Fibroblast of skin of right quadriceps (primary cell): ENCODE results near the gene SLAMF8.

Experiments used
- DNase-seq: peaks from one replicate; pipeline ENCODE4 v3.0.0-alpha.2; 2013

The SLAMF8 gene

DNA sequence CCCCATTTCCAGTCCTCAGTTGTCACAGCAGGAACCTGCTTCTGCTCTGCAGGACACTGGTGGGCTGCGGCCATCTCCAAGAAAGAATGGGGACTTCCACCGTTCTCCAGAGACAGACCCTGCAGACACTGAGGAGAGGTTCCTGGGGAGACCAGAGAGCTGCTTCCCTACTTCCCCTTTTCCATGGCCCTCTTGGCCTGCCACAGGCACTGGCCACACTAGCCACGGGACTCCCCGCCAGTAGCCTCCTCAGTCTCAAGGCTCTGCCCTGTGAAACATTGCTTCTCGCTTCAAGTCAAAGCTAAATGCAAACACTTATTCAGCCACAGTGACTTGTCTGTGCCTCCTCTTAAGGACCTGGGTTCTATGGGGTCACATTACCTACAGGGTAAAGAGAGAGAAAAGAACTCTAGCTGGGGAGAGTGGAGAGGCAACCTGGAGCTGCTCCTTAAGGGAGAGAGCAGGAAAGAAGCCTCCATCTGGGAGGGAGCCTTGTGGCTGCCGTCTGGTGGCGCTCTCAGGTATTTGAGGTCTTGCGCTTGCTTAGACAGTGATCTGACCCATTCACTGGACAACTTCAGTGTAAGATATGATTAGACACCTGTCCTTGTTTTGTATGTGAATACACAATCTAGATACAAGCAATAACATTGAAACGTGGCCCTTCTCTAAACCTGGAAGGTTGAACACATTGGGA lies 5.4 kb upstream of the SLAMF8 start:
- no peak for DNase-seq

DNA sequence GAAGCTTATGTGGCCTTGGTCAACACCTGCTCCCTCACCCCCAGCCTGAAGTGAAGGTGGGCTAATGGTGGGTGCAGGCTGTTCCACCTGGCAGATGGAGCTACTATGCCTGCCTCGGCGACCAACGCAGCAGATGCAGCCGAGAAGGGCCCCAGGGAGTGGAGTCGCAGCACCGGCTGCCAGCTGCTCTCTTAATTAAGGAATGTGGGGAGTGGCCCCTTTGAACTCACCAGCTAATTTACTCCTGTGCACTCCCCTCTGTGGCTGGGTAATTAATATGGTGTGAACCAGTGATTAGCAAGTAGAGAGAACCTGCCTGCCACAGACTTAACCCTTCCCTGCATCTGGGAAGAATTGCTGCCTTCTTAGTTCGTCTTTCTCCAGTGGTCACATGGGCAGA lies 3.3 kb upstream of the SLAMF8 start:
- no peak for DNase-seq

DNA sequence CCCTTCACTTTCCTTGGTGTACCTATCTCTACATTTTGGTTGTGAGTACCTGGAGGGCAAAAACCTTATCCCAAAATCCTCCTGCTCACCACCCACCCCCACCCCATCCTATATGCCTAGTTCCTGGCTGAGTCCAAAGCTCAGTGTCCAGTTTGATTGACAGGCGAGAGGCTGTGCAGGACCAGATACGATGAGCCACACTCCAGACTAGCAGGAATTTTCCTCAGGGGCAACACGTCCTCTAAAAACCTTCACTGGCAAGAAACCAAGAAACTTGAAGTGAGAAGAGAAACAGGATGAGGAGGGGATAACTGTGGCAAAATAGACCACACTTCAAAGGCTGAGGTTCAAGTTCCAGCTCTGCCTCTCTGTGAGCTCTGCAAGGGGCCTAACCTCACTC lies 1.1 kb upstream of the SLAMF8 start:
- no peak for DNase-seq

DNA sequence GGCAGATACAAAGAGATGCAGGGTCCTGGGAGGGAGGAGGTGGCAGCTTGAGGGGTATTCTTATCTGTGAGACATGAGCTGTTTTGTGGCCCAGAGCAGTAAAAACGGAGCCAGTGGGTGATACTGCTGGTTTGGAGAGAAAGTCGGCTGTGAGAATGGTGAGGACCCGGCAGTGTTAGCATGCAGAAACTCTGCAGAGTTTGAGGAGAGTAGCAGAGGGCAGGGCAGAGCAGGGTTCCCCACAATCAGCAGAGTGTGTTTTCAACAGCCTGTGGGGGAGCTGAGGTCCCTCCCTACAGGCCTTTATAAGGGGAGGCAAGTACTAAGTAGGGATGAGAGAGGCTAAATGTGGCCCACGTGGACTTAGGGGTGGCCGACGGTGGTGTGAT lies 423 bp downstream of the SLAMF8 start:
- no peak for DNase-seq

DNA sequence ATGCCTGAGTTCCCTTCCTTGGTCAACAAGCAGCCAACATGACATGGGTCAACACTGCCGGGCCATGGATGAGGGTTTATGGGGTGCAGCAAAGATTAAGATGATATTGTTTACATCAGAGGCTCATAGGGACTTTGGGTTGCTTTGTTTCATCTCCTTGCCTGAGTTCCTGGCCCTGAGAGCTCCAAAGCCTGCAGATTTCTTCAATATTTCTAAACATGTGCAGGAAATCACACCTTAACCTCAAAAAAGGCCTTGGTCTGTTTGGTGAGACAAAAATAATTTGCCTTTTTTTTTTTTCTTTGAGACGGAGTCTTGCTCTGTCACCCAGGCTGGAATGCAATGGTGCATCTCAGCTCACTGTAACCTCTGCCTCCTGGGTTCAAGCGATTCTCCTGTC lies 876 bp downstream of the SLAMF8 start:
- DNase-seq: no peak

DNA sequence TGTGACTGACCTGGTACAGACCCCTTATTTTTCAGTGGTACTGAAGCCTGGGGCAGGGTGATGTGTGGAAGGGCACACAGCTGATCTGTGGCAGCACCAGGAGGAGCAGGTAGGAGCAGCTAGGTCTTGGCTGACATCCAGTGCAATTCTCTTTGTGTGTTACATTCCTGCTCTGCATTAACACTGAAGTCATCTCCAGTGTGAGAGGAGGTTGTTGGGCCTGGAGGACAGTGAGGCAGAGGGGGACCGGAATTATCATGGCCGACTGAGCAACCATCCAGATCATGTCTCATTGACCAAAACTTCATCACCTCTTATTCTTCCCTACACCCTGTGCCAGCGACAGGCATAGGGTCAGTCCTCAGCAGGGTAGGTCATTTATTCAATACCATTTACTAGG lies 1.5 kb downstream of the SLAMF8 start:
- no peak for DNase-seq

DNA sequence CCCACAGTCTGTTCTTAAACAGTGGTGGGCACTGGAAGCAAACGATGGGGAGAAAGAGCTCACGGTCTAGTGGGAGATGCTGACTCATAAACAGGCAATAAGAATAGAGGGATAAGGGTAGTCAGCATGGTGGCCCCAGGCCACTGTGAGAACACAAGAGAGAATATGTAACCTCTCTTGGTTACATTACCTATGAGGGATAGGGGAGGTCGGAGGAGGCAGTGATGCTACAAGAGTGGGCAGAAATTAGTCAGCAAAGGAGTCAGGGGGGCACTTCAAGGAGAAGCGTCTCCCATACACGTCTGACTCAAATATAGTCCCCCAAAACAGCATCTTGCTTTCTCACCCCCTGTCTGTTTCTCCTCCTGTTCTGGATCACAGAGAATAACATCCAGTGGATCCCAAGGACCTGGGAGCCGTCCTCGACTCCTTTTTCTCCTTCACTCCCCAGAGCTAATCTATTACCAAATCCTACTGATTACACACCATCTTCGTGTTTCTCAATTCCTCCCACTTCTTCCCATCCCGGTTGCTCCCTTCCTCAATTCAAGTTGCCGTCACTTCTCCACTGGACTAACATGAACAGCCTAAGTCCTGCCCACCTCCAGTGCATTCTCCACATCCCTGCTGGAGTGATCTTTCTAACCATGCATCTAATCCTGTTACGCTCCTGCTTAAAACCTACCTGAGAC lies 2.1 kb downstream of the SLAMF8 start:
- no peak for DNase-seq

DNA sequence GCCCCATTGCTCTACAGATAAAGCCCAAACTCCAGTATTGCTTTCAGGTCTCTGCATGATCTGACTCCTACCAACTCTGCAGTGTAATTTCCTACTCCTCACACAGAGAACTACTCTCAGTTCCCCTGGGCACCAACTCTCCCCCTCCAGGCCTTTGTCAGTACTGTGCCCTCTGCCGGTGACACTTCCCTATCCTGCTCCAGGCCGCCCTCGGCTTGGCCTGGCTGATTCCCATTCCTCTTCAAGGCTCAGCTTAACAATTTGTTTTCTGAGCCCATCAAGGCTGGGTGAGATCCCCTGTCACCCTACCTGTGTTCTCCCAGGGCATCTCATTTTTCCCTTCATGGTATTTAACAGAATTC lies 2.6 kb downstream of the SLAMF8 start:
- DNase-seq: no peak

DNA sequence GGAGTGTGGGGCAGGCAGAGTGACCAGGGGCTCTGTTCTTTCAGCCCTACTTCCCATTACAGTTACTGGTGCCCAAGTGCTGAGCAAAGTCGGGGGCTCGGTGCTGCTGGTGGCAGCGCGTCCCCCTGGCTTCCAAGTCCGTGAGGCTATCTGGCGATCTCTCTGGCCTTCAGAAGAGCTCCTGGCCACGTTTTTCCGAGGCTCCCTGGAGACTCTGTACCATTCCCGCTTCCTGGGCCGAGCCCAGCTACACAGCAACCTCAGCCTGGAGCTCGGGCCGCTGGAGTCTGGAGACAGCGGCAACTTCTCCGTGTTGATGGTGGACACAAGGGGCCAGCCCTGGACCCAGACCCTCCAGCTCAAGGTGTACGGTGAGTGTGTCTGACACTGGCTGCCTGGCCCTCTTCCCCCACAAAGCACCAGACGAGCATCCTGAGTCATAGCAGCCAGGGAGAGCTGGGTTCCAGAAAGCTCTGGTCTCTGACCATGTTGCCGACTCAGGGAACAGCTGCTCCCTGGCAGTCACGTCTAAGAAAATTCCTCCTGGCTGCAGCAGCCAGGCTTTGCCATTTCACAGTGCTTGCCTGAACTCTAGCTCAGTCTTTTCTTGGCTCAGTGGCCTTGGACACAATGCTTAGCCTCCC lies 3.3 kb downstream of the SLAMF8 start:
- DNase-seq: peak; percentile 82

DNA sequence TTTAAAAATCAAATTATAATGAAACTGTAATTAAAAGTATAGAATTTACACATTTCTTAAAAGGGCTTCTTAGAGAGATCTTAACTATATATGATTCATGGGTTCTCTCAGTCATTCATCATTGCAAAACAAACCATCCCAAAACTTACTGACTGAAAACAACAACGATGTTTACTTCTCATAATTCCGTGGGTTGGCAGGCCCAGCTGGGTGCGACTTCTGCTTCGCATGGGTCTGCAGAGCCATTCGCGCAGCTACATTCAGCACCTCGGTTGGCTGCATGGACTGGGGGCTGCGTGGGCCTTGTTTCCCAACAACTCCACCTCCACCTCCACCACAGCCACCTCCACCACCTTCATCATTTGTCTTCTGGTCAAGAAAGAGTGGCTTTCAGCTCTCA lies 4.0 kb downstream of the SLAMF8 start:
- DNase-seq: no peak

DNA sequence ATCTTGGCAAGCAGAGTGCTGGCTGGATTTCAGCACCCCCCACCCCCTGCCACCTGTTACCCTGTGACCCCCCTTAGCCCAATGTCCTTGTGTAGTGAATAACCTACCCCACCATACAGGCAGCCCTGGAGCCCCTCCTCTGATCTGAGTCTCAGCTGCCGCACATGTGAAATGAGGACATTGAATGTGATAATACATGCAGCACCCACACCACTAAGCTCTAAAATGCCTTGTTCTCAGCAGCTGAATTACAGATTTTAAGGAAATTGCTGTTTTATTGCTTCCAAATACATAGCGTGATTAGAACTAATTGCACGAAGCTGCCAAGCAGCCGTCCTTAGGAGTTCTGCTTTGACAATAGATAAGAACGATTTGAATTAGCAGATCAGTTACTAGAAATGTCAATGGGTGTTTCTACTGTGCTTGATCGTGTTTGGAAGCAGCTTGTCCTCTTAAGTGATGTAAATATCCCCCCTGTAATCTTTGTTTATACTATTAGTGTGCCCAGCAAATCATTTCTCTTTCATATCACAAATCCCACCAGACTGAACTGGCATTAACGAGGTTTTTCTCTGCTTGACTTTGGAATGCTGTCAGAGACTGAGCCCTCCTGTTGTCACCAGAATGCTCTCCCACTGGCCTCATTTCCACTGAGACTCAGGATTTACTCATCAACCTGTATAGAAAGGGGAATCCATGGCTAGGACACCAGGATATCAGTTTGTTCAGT lies 4.9 kb downstream of the SLAMF8 start:
- DNase-seq: no peak

DNA sequence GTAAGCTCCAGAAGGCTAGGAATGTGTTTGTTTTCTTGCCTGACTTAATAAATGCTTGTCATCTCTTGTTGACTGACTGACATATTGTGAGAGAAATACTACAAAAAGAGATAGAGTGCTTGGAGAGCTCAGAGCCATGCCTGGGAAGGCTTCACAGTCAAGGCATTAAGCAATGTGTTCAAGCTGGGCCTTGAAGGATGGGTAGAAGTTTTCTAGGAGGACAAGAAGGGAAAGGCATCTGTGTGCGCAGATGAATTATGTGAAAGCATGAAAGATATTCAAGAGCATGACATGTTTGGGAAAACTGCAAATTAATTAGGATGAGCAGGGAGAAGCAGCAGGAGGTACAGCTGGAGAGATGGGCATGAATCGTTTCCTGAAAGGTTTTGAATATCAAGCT lies 5.6 kb downstream of the SLAMF8 start:
- DNase-seq: no peak

DNA sequence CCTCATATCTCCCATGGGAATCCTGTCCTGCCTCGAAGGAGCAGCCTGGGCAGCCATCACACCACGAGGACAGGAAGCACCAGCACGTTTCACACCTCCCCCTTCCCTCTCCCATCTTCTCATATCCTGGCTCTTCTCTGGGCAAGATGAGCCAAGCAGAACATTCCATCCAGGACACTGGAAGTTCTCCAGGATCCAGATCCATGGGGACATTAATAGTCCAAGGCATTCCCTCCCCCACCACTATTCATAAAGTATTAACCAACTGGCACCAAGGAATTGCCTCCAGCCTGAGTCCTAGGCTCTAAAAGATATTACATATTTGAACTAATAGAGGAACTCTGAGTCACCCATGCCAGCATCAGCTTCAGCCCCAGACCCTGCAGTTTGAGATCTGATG lies 8.7 kb downstream of the SLAMF8 start:
- peak; percentile 23 for DNase-seq

DNA sequence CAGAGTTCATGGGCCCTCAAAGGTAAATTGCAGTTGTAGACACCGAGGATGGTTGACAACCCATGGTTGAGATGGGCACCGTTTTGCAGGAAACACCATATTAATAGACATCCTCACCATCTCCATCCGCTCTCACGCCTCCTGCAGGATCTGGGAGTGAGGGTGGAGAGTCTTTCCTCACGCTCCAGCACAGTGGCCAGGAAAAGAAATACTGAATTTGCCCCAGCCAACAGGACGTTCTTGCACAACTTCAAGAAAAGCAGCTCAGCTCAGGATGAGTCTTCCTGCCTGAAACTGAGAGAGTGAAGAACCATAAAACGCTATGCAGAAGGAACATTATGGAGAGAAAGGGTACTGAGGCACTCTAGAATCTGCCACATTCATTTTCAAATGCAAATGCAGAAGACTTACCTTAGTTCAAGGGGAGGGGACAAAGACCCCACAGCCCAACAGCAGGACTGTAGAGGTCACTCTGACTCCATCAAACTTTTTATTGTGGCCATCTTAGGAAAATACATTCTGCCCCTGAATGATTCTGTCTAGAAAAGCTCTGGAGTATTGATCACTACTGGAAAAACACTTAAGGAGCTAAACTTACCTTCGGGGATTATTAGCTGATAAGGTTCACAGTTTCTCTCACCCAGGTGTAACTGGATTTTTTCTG lies 9.3 kb downstream of the SLAMF8 start:
- DNase-seq: no peak

DNA sequence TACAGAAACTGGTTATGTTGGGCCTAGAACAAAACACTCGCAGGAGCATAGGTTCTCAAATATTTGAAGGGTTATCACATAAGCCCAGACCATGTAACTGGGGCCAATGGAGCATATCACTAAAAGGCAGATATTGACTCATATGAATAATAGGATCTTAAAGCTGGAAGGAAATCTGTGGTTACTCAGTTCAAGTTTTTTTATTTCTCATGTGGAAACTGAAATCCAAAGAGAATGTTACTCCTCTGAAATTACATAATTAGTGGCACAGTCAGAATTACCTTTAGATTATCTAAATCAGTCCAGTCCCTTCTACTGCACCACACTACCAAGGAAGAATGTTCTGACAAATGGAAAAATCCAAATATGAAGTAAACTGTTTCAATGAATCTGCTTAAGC lies 12.0 kb downstream of the SLAMF8 start:
- no peak for DNase-seq

DNA sequence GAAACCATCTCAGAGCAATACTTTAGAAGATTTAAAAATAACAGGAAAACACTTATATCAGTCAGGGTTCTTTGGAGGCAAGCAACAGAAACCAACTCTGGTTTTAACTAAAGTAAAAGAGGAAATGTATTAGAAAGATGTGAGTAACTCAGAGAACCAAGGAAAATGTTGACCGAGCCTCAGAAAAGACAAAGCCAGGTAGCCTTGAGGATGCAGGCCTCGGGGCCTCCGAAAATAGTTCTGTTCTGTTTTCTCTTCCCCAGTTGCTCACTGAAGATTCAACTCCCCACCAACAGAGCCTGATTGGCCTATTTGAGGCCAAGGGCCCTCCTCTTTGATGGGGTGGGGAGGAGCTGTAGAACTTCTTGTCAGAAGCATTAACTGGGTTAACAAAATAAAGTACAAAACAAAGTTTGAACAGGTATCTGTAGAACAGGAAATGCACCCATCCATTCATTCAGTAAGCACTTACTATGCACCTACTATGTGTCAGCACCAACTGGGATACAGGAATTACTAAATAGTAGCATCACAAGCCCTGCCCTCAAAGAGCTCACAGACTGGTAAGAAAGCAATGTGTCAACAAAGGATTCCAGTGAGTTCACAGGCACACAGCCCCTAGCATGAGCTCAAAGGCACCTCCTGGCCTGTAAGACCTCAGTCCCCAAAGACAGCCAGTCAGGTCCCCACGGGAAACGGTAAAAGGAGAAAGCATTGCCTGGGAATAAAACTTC lies 12.6 kb downstream of the SLAMF8 start:
- no peak for DNase-seq

DNA sequence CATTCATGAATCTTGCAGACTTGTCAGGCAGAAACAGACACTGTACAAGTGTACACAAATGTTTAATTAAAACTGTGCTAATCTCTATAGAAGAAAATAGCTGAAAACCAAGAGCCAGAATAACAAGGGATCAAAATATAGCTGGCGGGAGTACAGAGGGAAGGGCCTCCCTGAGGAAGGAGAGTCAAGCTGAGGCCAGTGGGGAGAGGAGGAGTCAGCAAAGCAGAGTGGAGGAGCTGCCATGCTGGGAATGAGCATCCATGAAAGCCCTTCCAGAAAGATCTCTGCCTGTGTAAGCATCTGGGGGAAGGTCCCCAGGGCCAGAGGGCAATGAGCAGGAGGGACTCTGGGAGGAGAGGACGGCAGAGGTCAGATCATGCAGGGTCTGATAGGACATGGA lies 15.1 kb downstream of the SLAMF8 start:
- DNase-seq: no peak

DNA sequence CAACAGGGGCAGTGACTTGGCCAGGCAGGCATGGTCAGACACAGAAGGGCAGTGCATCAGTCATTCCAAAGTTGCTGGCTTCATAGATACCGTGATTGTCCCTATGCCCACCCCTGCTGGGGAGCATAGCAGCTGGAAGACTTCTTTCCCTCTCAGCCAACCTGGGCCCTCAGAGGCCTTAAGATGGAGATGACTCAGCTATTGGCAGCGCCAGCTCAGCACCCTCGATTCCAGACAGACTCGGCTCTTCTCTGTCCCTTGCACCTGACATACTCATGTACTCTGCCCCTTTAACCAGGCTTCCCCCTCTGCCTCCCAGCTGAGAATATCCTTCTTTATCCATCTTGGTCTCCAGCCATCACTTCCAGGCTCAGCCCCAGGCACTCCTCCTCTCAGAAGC lies 16.8 kb downstream of the SLAMF8 start:
- no peak for DNase-seq

DNA sequence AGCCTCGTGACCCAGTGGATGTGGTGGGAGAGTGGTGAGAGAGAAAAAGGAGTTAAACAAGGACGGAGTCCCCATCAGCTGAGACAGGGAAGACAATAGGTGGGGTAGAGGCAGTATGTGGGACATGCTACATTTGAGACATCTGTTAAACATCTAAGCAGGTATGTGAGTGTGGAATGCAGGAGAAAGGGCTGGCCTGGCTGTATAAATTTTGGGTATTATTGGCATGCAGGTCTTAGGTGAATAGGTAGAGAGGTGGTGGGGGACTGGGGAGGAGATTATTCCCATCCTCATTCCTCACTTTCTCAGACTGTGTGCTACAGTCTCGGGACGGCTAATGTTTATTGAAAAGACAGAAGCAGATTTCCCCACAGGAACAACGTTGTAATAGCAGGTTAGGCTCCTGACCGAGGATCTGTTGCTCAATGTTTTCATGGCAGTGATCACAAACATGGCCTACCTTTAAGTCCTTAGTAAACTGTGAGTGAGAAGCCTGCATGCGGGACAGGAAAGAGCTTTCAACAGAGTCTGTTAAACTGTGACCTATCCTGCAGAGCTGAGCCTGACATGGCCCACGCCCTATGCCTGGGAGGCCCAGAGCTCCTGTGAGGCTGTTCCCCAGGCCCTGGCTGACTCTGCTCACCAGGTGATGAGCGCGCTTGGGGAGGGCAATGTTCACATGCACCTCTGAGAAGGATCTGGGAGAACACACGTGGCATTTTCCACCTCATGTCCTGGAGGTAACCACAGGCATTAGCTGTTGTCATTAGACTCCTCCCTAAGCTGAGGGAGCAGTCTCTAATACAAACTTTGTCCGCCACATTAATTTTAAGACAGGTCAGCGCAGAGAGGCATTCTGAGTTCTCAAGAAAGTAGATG lies 19.3 kb downstream of the SLAMF8 start:
- no peak for DNase-seq

DNA sequence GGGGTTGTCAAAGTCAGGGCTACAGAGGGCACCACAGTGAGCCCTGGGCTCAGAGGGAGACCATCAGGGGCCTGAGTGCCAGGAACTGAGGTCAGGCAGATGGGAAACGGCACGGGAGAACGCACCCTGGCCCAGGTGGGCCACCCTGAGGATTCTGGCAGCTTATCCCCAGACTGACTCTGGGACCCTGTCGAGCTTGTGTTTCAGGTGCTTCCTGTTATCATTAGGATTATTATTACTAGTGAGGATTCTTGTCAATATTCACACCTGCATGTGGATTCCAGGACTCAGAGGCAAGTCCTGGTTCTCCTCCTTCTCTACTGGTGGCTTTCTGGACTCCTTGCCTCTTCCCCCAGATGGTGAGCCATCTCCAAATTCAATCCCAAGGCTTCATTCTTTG lies 20.6 kb downstream of the SLAMF8 start:
- no peak for DNase-seq

DNA sequence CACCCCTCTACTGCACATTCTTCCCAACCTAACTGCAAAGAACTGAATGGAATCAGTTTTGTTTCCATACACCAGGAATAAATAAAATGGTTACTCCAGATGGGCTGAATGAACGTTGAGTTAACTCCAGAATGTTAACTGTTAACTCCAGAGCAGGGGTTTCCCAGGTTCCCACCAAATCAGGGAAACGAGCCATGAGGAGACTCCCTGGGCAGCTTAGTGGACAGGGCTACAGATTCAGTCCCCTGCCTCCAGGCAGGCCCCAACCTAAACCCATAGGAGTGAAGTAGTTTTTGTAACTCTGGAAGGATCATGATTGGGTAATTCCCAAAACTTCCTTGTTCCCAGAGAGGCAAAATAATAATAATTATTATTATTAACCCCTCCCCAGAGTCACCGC lies 21.7 kb downstream of the SLAMF8 start:
- DNase-seq: no peak
